BLaER1 treated with 17β-estradiol and CSF1 and Interleukin-3, amounts not matched to agents 10 nM and 100 nM (cell line): Measurements from ENCODE around the gene TRIM7.

ENCODE experiments used
- H3K27ac ChIP-seq, 11 experiments: shearing (Covaris generic); formaldehyde crosslinking; 2 replicates each; pipeline ENCODE4 v1.8.1; 2022
- H3K27me3 ChIP-seq, 11 experiments: shearing (Covaris generic); formaldehyde crosslinking; 2 replicates each; pipeline ENCODE4 v1.8.1; 2022
- H3K36me3 ChIP-seq, 11 experiments: shearing (Covaris generic); formaldehyde crosslinking; 2 replicates each; pipeline ENCODE4 v1.8.1; 2022
- H3K4me1 ChIP-seq, 10 experiments: shearing (Covaris generic); formaldehyde crosslinking; 2 replicates each; pipeline ENCODE4 v1.8.1; 2022
- H3K4me2 ChIP-seq, 11 experiments: shearing (Covaris generic); formaldehyde crosslinking; 2 replicates each; pipeline ENCODE4 v1.8.1; 2022
- H3K4me3 ChIP-seq, 10 experiments: shearing (Covaris generic); formaldehyde crosslinking; 2 replicates each; pipeline ENCODE4 v1.8.1; 2022
- H3K9ac ChIP-seq, 11 experiments: shearing (Covaris generic); formaldehyde crosslinking; 2 replicates each; pipeline ENCODE4 v1.8.1; 2022
- H3K9me3 ChIP-seq, 11 experiments: shearing (Covaris generic); formaldehyde crosslinking; replicated peaks in 1 of 11; 2 replicates each; pipeline ENCODE4 v1.8.1; 2022
- H4K20me1 ChIP-seq, 11 experiments: shearing (Covaris generic); formaldehyde crosslinking; 2 replicates each; pipeline ENCODE4 v1.8.1; 2022
- Cebpa-rat ChIP-seq, 11 experiments: shearing (Covaris generic); IDR thresholded peaks; 2 replicates each; pipeline ENCODE4 v1.8.1; 2022

Gene TRIM7

GRCh38 chr5:181241393-181241975 is 36.5 kb upstream of the TRIM7 start:
- H3K27ac ChIP-seq = peak overlapping the region; percentile 17 to 99 (median 96); a peak in 21 of 22 replicates
- peaks cover 51 to 70% (median 61%) of the 10 kb centered on the region in 10 experiments for H3K4me1 ChIP-seq
- H3K36me3 ChIP-seq = peaks cover 64 to 69% (median 68%) of the 10 kb centered on the region in 11 experiments
- H3K4me2 ChIP-seq = peak overlapping the region; percentile 94 to 100 (median 98)
- peak overlapping the region; percentile 72 to 98 (median 90) for H3K4me3 ChIP-seq
- H3K27me3 ChIP-seq = no peaks in the 10 kb centered on the region
- peaks cover 66 to 70% (median 69%) of the 10 kb centered on the region in 11 experiments for H4K20me1 ChIP-seq
- peak in 6 of 11 experiments; percentile 32 to 67 (median 54); a peak in 9 of 22 replicates for TF ChIP-seq Cebpa-rat (IDR thresholded peaks at IDR 0.05)
- peak overlapping the region; percentile 90 to 99 (median 97) for H3K9ac ChIP-seq
- no peaks in the 10 kb centered on the region for H3K9me3 ChIP-seq

- Histone ChIP-seq H3K4me3 (no peak overlapping the region; a peak in 2 of 20 replicates), H3K27me3 (no peaks in the 10 kb centered on the region), H3K4me1 (peaks cover 34 to 55% (median 44%) of the 10 kb centered on the region in 10 experiments), H3K27ac (peak overlapping the region in 2 of 11 experiments; percentile 14 to 23; a peak in 2 of 22 replicates), H3K4me2 (peak overlapping the region in 10 of 11 experiments; percentile 94 to 100 (median 98); a peak in 16 of 22 replicates), H3K36me3 (peaks cover 86 to 90% (median 89%) of the 10 kb centered on the region in 11 experiments), H4K20me1 (peaks cover 81 to 92% (median 91%) of the 10 kb centered on the region in 11 experiments), H3K9ac (peak overlapping the region in 10 of 11 experiments; percentile 0 to 99 (median 26); a peak in 12 of 22 replicates), H3K9me3 (no peaks in the 10 kb centered on the region)
- no peak for TF ChIP-seq Cebpa-rat (IDR thresholded peaks at IDR 0.05)
Measured at GRCh38 chr5:181239062-181239663, 34.2 kb upstream of the TRIM7 start.

- Histone ChIP-seq H3K9me3 (no peaks in the 10 kb centered on the region), H3K4me1 (peaks cover 39 to 55% (median 47%) of the 10 kb centered on the region in 10 experiments), H3K27ac (no peak overlapping the region; a peak in 1 of 22 replicates), H3K36me3 (peaks cover 91 to 99% (median 95%) of the 10 kb centered on the region in 11 experiments), H3K27me3 (no peaks in the 10 kb centered on the region), H4K20me1 (peaks cover 77 to 100% (median 98%) of the 10 kb centered on the region in 11 experiments), H3K9ac (peak overlapping the region in 6 of 11 experiments; percentile 13 to 38 (median 28); a peak in 6 of 22 replicates), H3K4me2 (peak overlapping the region in 5 of 11 experiments; percentile 3 to 99 (median 31); a peak in 5 of 22 replicates), H3K4me3 (no peak overlapping the region)
- no peak for TF ChIP-seq Cebpa-rat (IDR thresholded peaks at IDR 0.05)
Measured at GRCh38 chr5:181237729-181238385, 32.9 kb upstream of the TRIM7 start.

GRCh38 chr5:181236954-181237641 is 32.1 kb upstream of the TRIM7 start:
- H3K36me3 ChIP-seq = peaks cover 91 to 99% (median 95%) of the 10 kb centered on the region in 11 experiments
- H3K9ac ChIP-seq = peak overlapping the region in 3 of 11 experiments; percentile 13 to 38 (median 14); a peak in 4 of 22 replicates
- peak overlapping the region in 4 of 11 experiments; percentile 4 to 99 (median 18); a peak in 1 of 22 replicates for H3K4me2 ChIP-seq
- H3K9me3 ChIP-seq = no peaks in the 10 kb centered on the region
- TF ChIP-seq Cebpa-rat (IDR thresholded peaks at IDR 0.05) = no peak
- no peak overlapping the region; a peak in 1 of 22 replicates for H3K27ac ChIP-seq
- no peaks in the 10 kb centered on the region for H3K27me3 ChIP-seq
- H4K20me1 ChIP-seq = peaks cover 69 to 100% (median 97%) of the 10 kb centered on the region in 11 experiments
- H3K4me1 ChIP-seq = peaks cover 35 to 53% (median 46%) of the 10 kb centered on the region in 10 experiments
- no peak overlapping the region for H3K4me3 ChIP-seq

- Histone ChIP-seq H3K36me3 (peaks cover 85 to 99% (median 94%) of the 10 kb centered on the region in 11 experiments), H4K20me1 (peaks cover 63 to 100% (median 94%) of the 10 kb centered on the region in 11 experiments), H3K27me3 (no peaks in the 10 kb centered on the region)
Measured at GRCh38 chr5:181236471-181236870, 31.5 kb upstream of the TRIM7 start.

GRCh38 chr5:181235689-181236366 is 30.8 kb upstream of the TRIM7 start:
- 0 out of 22 replicates have a peak overlapping the region, but pooled peaks of 1 of the 11 experiments have one; percentile 9 for H3K9ac ChIP-seq
- TF ChIP-seq Cebpa-rat (IDR thresholded peaks at IDR 0.05) = no peak
- peak overlapping the region in 2 of 11 experiments; percentile 15 to 44; a peak in 3 of 22 replicates for H3K27ac ChIP-seq
- H3K27me3 ChIP-seq = no peaks in the 10 kb centered on the region
- H3K4me2 ChIP-seq = no peak overlapping the region
- no peak overlapping the region for H3K4me3 ChIP-seq
- peaks cover 22 to 47% (median 40%) of the 10 kb centered on the region in 10 experiments for H3K4me1 ChIP-seq
- H3K9me3 ChIP-seq = no peaks in the 10 kb centered on the region
- peaks cover 83 to 99% (median 94%) of the 10 kb centered on the region in 11 experiments for H3K36me3 ChIP-seq
- H4K20me1 ChIP-seq = peaks cover 56 to 100% (median 93%) of the 10 kb centered on the region in 11 experiments

More at GRCh38 chr5:181236471-181236870, 31.5 kb upstream of the TRIM7 start:
- no peak overlapping the region for H3K27ac ChIP-seq
- H3K4me1 ChIP-seq = peaks cover 29 to 47% (median 42%) of the 10 kb centered on the region in 10 experiments
- no peaks in the 10 kb centered on the region for H3K9me3 ChIP-seq
- H3K4me2 ChIP-seq = no peak overlapping the region
- no peak overlapping the region for H3K4me3 ChIP-seq
- H3K9ac ChIP-seq = peak overlapping the region in 1 of 11 experiments; percentile 9; a peak in 1 of 22 replicates
- no peak for TF ChIP-seq Cebpa-rat (IDR thresholded peaks at IDR 0.05)

GRCh38 chr5:181235323-181235688 is 30.3 kb upstream of the TRIM7 start:
- Histone ChIP-seq H3K9ac (peak overlapping the region in 1 of 11 experiments; percentile 10; a peak in 1 of 22 replicates), H3K4me1 (peaks cover 18 to 48% (median 41%) of the 10 kb centered on the region in 10 experiments), H4K20me1 (peaks cover 51 to 100% (median 92%) of the 10 kb centered on the region in 11 experiments), H3K36me3 (peaks cover 82 to 99% (median 94%) of the 10 kb centered on the region in 11 experiments), H3K4me3 (no peak overlapping the region), H3K9me3 (no peaks in the 10 kb centered on the region), H3K27me3 (no peaks in the 10 kb centered on the region), H3K4me2 (no peak overlapping the region), H3K27ac (peak overlapping the region in 3 of 11 experiments; percentile 24 to 44 (median 27); a peak in 4 of 22 replicates)
- no peak for TF ChIP-seq Cebpa-rat (IDR thresholded peaks at IDR 0.05)
